Activated T-helper 9 cell treated with anti-CD3 and anti-CD28 coated beads, Interleukin-2, amount 50 U/mL, for 16 hours (primary cell): ENCODE results near the gene FBXO5.

Source experiments
- DNase-seq: peaks from one replicate; pipeline ENCODE4 v3.0.0-alpha.2; 2020; ENCODE audit warnings: low read depth

Gene FBXO5

GRCh38 chr6:152948150-152948768, 34.6 kb downstream of the FBXO5 start:
- DNase-seq: no peak

DNA sequence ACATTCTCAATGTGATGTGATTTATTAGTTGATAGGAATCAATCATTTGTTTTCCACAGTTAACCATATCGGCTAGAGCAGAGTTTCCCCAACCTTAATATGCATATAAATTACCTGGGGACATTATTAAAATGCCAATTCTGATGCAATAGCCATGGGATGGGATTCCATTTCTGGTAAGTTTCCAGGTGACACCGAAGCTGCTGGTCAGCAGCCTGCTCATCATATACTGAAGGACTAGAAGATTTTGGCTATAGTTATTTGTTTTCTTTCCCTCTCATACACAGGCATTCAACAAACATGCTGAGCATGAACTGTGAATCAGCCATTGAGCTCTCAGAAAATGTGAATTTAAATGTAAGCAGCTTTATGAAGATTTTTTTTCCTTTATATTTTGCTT, 35.8 kb downstream of the FBXO5 start:
- DNase-seq: no peak

GRCh38 chr6:152946484-152946883, 36.4 kb downstream of the FBXO5 start:
- DNase-seq: no peak

DNA sequence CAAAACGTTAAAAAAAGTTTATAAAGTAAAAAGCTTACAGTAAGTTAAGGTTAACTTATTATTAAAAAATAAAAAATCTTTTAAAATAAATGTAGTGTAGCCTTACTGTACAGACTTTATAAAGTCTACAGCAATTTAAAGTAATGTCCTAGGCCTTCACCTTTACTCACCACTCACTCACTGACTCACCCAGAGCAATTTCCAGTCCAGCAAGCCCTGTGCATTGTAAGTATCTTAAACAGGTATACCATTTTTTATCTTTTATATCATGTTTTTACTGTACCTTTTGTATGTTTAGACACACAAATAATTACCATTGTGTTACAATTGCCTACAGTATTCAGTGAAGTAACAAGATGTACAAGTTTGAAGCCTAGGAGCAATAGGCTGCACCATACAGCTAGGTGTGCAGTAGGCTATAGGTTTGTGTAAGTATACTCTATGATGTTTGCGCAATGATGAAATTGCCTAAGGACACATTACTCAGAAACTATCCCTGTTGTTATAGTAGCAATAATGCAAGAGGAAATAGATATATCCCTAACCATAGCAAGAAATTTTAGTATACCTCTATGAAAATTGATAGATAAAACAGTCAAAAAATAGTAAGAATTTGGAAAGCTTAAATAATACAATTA, 39.5 kb downstream of the FBXO5 start:
- DNase-seq: no peak

DNA sequence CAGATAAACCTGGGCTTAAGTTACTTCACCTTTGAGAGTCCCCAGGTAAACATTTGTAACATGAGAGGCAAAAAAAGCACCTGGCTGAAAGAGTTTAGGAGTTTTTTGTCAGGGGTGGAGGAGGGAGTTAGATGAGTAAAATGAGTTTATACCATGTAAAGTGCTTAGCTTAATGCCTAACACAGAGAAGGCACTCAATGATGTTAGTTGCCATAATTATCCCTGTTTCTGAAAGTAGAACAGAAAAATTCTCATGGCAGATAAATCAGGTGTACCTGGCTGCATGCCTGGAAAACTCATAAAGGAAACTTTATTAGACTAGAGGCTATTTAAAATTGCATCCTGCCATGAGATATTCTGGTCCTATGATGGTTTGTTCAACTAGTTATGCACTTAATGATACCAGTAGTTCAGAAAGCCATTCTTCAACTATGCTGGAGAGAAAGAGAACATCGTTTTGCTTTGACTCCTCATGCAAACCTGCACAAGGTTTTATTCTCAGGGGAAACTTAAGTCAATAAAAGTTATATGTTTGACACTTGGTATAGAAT, 40.4 kb downstream of the FBXO5 start:
- DNase-seq: no peak

GRCh38 chr6:152941746-152942145, 41.1 kb downstream of the FBXO5 start:
- no peak for DNase-seq

- no peak for DNase-seq
These were observed 50.0 kb downstream of the FBXO5 start for GRCh38 chr6:152932865-152933264.

- no peak for DNase-seq
These were observed 60.1 kb downstream of the FBXO5 start for GRCh38 chr6:152922706-152923105.
